ENCODE data around the gene SPIN3.
"Not testable (repeated sequence)": the region's sequence is repeated elsewhere in the genome, so short reads cannot be mapped to it uniquely, and the experiment has no call there.

SPIN3 gene

GRCh38 chrX:56963377-56963776, 32.0 kb downstream of the SPIN3 start:
- Histone ChIP-seq H3K36me3 (ENCODE audit: control insufficient read depth, low read depth, low read length) (no peaks in the 10 kb centered on the region), H3K4me3 (ENCODE audit: low read length) (no peak overlapping the region), H3K27ac (ENCODE audit: low read length) (no peak overlapping the region), H3K9me3 (ENCODE audit: control insufficient read depth, low read depth, low read length) (peaks cover 35% of the 10 kb centered on the region), H3K4me1 (ENCODE audit: control insufficient read depth, low read depth, low read length) (no peaks in the 10 kb centered on the region), H3K9ac (ENCODE audit: low read length) (no peak overlapping the region), H3K27me3 (ENCODE audit: control insufficient read depth, insufficient read depth, low read length) (no peaks in the 10 kb centered on the region)

- Histone ChIP-seq H3K4me3 (ENCODE audit: low read length) (no peak overlapping the region), H3K36me3 (ENCODE audit: control insufficient read depth, low read depth, low read length) (no peaks in the 10 kb centered on the region), H3K4me1 (ENCODE audit: control insufficient read depth, low read depth, low read length) (no peaks in the 10 kb centered on the region), H3K27me3 (ENCODE audit: control insufficient read depth, insufficient read depth, low read length) (no peaks in the 10 kb centered on the region), H3K9me3 (ENCODE audit: control insufficient read depth, low read depth, low read length) (peaks cover 25% of the 10 kb centered on the region), H3K9ac (ENCODE audit: low read length) (no peak overlapping the region), H3K27ac (ENCODE audit: low read length) (no peak overlapping the region)
Observed at GRCh38 chrX:56947699-56948098, 47.6 kb downstream of the SPIN3 start.

- not testable (repeated sequence) for H3K27me3 ChIP-seq (ENCODE audit: control insufficient read depth, insufficient read depth, low read length); H3K27ac ChIP-seq (ENCODE audit: low read length); H3K4me3 ChIP-seq (ENCODE audit: low read length); H3K36me3 ChIP-seq (ENCODE audit: control insufficient read depth, low read depth, low read length); H3K4me1 ChIP-seq (ENCODE audit: control insufficient read depth, low read depth, low read length); H3K9ac ChIP-seq (ENCODE audit: low read length)
- peaks cover 31% of the 10 kb centered on the region for H3K9me3 ChIP-seq (ENCODE audit: control insufficient read depth, low read depth, low read length)
Observed at GRCh38 chrX:56946201-56946600, 49.1 kb downstream of the SPIN3 start.

- not testable (repeated sequence) for H3K4me1 ChIP-seq (ENCODE audit: control insufficient read depth, low read depth, low read length); H3K9ac ChIP-seq (ENCODE audit: low read length); H3K36me3 ChIP-seq (ENCODE audit: control insufficient read depth, low read depth, low read length); H3K4me3 ChIP-seq (ENCODE audit: low read length); H3K27ac ChIP-seq (ENCODE audit: low read length); H3K27me3 ChIP-seq (ENCODE audit: control insufficient read depth, insufficient read depth, low read length)
- peaks cover 31% of the 10 kb centered on the region for H3K9me3 ChIP-seq (ENCODE audit: control insufficient read depth, low read depth, low read length)
Observed at GRCh38 chrX:56945226-56945625, 50.1 kb downstream of the SPIN3 start.

GRCh38 chrX:56943264-56943663, 52.1 kb downstream of the SPIN3 start:
- H3K4me3 ChIP-seq (ENCODE audit: low read length): no peak overlapping the region
- no peaks in the 10 kb centered on the region for H3K36me3 ChIP-seq (ENCODE audit: control insufficient read depth, low read depth, low read length)
- H3K4me1 ChIP-seq (ENCODE audit: control insufficient read depth, low read depth, low read length): no peaks in the 10 kb centered on the region
- H3K9ac ChIP-seq (ENCODE audit: low read length): no peak overlapping the region
- no peak overlapping the region for H3K27ac ChIP-seq (ENCODE audit: low read length)
- H3K9me3 ChIP-seq (ENCODE audit: control insufficient read depth, low read depth, low read length): peaks cover 28% of the 10 kb centered on the region
- H3K27me3 ChIP-seq (ENCODE audit: control insufficient read depth, insufficient read depth, low read length): no peaks in the 10 kb centered on the region
